HFF-Myc (cell line): ENCODE results near the gene CHAF1A.
A peak's percentile ranks its signal among the peaks of the same experiment; 100 is the strongest.

ENCODE experiments used
- DNase-seq: peaks from one replicate; pipeline ENCODE4 v3.0.0-alpha.2; 2011; ENCODE audit warnings: low read depth; ENCODE audit errors: extremely low read depth
- H3K4me3 ChIP-seq: replicated peaks from 2 replicates; pipeline ENCODE4 v1.5.1; 2011; ENCODE audit warnings: low read depth, mild to moderate bottlenecking, control low read depth, low read length
- CTCF ChIP-seq: IDR thresholded peaks from 2 replicates; pipeline ENCODE4 v1.5.1; 2012; ENCODE audit warnings: mild to moderate bottlenecking, low read depth, low read length, control low read depth; ENCODE audit errors: missing control alignments

CHAF1A gene

GRCh38 chr19:4390017-4390566 lies 12.3 kb upstream of the CHAF1A start:
- no peak for TF ChIP-seq CTCF
- peak overlapping the region; percentile 19; the same call in 1 of the 2 replicates for H3K4me3 ChIP-seq
- no peak for DNase-seq

GRCh38 chr19:4390567-4391305 lies 11.7 kb upstream of the CHAF1A start:
- peak overlapping the region; percentile 19 for H3K4me3 ChIP-seq
- TF ChIP-seq CTCF = no peak
- DNase-seq = no peak

- no peak for DNase-seq
- TF ChIP-seq CTCF = no peak
- H3K4me3 ChIP-seq = peak overlapping the region; percentile 8
Observed at GRCh38 chr19:4391306-4391693, 11.1 kb upstream of the CHAF1A start.

DNA sequence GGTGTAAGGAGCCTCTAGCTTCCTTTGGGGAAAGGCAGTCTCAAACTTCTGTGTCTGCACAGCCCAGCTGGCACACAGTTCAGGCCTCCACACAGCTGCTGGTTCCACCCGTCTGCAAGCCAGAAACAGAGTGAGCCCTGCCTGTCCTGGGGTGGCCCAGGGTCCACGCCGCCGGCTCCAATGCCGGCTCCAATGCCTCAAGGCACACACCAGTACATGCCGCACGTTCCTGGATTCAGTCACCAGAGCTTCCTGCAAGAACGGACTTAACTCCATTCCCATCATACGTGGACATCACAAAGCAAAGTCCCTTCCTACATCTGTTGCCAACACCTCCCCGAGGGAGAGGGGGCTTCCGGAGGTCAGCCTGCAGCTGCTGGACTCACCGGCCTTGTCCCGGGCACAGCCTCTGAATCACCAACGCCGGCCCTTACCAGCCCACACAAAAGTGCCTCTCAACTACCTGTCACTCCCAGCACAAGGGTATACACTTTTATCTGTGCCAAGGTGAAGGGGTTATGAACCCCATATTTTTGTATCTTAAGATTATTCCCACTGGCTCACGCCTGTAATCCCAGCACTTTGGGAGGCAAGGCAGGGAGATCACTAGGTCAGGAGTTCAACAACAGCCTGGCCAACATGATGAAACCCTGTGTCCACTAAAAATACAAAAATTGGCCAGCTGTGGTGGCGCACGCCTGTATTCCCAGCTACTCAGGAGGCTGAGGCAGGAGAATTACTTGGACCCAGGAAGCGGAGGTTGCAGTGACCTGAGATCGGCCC lies 10.5 kb upstream of the CHAF1A start:
- H3K4me3 ChIP-seq = peak overlapping the region; percentile 8
- no peak for DNase-seq
- no peak for TF ChIP-seq CTCF

DNA sequence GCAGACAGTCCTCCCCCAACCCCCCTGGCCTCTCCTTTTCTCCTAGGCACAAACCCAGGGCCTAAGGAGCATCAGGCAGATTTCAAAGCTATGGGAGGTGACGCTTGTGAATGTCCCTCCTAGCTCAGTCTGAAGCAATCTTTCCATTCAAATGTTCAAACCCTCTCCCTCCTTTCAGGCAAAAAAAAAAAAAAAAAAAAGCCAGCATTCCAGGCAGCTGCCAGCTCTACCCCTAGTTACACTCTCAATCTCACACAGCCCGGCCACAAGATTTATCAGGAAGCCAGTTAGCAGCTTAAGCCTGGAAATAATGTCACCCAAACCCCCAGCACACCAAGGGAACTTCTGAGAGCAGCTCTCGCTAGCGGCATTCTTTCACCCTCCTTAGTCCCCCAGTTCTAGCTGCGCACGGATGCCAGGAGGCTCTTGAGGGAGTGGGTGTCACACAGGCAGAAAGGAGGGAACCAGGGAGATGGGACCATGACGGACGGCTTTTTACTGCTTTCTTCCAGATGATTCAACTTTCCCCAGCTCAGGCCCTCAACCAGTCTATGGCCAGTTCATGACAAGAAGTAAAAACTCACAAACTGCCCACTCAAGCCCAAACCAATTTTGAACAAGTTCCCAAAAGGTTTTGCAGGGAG lies 8.4 kb upstream of the CHAF1A start:
- no peak overlapping the region for H3K4me3 ChIP-seq
- no peak for DNase-seq
- no peak for TF ChIP-seq CTCF

GRCh38 chr19:4396949-4397783 lies 5.3 kb upstream of the CHAF1A start:
- H3K4me3 ChIP-seq = 0 out of 2 replicates have a peak overlapping the region, but pooled peaks have one; percentile 2
- no peak for DNase-seq

More at GRCh38 chr19:4396949-4397783, 5.3 kb upstream of the CHAF1A start:
- no peak for TF ChIP-seq CTCF
